Midbrain (tissue), 1 donor: Measurements from ENCODE around the gene PPP1R15A.
"Not testable (repeated sequence)": the region's sequence is repeated elsewhere in the genome, so short reads cannot be mapped to it uniquely, and the experiment has no call there.

ENCODE experiments used
- DNase-seq: peaks from one replicate; lab custom pipeline; 2025; lab: John Stamatoyannopoulos, UW

The PPP1R15A gene

GRCh38 chr19:48915757-48916156, 43.5 kb downstream of the PPP1R15A start:
- DNase-seq = no peak

GRCh38 chr19:48918071-48918470, 45.9 kb downstream of the PPP1R15A start:
- no peak for DNase-seq

- DNase-seq = no peak
Measured at GRCh38 chr19:48918801-48919247, 46.6 kb downstream of the PPP1R15A start.

DNA sequence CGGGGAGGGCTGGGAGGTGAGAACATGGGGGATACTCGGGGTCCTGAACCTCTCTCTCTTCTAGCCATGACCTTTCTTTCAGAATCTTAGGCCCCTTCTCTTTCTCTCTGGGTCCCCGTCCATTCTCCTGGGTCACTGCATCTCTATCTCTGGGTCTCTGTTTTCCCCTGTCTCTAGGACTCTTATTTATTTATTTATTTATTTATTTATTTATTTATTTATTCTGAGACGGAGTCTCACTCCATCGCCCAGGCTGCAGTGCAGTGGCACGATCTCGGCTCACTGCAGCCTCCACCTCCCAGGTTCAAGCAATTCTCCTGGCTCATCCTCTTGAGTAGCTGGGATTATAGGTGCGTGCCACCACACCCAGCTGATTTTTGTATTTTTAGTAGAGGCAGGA, 47.0 kb downstream of the PPP1R15A start:
- DNase-seq = not testable (repeated sequence)

DNA sequence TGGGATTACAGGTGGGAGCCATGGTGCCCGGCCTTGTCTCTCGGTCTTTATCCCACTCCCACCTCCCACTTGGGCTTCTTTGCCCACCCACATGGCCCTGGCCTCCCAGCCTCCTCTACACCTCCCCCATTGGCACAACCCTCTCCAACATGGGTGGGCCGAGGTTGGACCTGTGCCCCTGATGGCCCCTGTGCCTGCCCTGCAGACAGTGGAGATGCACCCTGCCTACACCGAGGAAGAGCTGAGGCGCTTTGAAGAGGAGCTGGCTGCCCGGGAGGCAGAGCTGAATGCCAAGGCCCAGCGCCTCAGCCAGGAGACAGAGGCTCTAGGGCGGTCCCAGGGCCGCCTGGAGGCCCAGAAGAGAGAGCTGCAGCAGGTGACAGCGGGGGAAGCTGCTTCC, 48.7 kb downstream of the PPP1R15A start:
- DNase-seq = no peak

DNA sequence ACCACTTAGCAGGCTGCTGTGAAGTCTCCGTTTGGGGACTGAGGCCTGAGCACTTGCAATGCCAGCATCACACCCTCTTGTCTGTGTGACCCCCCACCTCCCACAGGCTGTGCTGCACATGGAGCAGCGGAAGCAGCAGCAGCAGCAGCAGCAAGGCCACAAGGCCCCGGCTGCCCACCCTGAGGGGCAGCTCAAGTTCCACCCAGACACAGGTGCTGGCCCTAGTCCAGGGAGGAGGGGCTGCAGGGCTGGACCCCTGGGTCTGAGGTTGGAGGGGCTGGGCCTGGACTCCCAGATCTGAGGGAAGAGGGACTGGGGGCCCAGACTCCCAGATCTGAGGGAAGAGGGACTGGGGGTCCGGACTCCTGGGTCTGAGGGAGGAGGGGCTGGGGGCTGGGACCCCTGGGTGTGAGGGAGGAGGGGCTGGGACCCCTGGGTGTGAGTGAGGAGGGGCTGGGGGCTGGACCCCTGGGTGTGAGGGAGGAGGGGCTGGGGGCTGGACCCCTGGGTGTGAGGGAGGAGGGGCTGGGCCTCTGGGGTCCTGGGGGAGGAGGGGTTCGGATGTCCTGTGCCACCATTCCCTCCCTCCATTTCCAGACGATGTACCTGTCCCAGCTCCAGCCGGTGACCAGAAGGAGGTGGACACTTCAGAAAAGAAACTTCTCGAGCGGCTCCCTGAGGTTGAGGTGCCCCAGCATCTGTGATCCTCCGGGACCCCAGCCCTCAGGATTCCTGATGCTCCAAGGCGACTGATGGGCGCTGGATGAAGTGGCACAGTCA, 49.7 kb downstream of the PPP1R15A start:
- DNase-seq = no peak

GRCh38 chr19:48922548-48923490, 50.6 kb downstream of the PPP1R15A start:
- no peak for DNase-seq

DNA sequence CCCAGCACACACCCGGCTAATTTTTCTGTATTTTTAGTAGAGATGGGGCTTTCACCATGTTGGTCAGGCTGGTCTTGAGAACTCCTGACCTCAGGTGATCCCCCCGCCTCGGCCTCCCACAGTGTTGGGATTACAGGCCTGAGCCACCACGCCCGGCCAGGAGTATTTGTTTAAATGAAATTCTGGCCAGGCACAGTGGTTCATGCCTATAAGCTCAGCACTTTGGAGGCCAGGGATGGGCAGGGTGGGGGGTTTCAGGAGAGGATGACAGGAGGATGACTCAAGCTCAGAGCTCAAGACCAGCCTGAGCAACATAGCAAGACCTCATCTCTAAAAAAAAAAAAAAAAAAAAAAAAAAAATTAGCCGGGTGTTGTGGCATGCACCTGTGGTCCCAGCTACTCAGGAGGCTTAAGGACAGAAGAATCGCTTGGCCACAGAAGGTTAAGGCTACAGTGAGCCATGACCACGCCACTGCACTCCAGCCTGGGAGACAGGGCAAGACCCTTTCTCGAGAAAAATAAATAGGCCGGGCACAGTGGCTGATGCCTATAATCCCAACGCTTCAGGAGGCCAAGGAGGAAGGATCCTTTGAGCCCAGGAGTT, 53.1 kb downstream of the PPP1R15A start:
- no peak for DNase-seq
